ENCODE results near the gene MLXIP.

Gene MLXIP

GRCh38 chr12:122150127-122150681 lies 71.6 kb downstream of the MLXIP start:
- H2AFZ ChIP-seq (ENCODE audit: low read length): no peak overlapping the region
- no peak for DNase-seq
- no peaks in the 10 kb centered on the region for H4K20me1 ChIP-seq (ENCODE audit: insufficient read depth, low read length)
- H3K79me2 ChIP-seq (ENCODE audit: low read length): no peaks in the 10 kb centered on the region
- H3K9me2 ChIP-seq (replicated peaks; ENCODE audit: insufficient read depth, low read length): no peaks in the 10 kb centered on the region
- H3K9me3 ChIP-seq (replicated peaks; ENCODE audit: insufficient read depth, low read length): no peaks in the 10 kb centered on the region
- H3K9ac ChIP-seq (ENCODE audit: low read length): no peak overlapping the region
- H3K27ac ChIP-seq (ENCODE audit: low read length): no peak overlapping the region
- H3K36me3 ChIP-seq (replicated peaks; ENCODE audit: insufficient read depth, low read length): no peaks in the 10 kb centered on the region
- TF ChIP-seq, protein P1, sequence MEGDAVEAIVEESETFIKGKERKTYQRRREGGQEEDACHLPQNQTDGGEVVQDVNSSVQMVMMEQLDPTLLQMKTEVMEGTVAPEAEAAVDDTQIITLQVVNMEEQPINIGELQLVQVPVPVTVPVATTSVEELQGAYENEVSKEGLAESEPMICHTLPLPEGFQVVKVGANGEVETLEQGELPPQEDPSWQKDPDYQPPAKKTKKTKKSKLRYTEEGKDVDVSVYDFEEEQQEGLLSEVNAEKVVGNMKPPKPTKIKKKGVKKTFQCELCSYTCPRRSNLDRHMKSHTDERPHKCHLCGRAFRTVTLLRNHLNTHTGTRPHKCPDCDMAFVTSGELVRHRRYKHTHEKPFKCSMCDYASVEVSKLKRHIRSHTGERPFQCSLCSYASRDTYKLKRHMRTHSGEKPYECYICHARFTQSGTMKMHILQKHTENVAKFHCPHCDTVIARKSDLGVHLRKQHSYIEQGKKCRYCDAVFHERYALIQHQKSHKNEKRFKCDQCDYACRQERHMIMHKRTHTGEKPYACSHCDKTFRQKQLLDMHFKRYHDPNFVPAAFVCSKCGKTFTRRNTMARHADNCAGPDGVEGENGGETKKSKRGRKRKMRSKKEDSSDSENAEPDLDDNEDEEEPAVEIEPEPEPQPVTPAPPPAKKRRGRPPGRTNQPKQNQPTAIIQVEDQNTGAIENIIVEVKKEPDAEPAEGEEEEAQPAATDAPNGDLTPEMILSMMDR (IDR thresholded peaks at IDR 0.05; ENCODE audit: low read length): no peak
- no peak for TF ChIP-seq EZH2phosphoT487 (IDR thresholded peaks at IDR 0.05; ENCODE audit: low read length)
- no peak overlapping the region for H3K4me3 ChIP-seq (ENCODE audit: low read length)
- H3K4me2 ChIP-seq (ENCODE audit: low read depth, low read length): no peak overlapping the region
- H3K4me1 ChIP-seq (ENCODE audit: low read length): no peaks in the 10 kb centered on the region
- H3K27me3 ChIP-seq (replicated peaks; ENCODE audit: insufficient read depth, low read length): no peaks in the 10 kb centered on the region
- H3F3A ChIP-seq (ENCODE audit: insufficient read depth, low read length): no peaks in the 10 kb centered on the region

DNA sequence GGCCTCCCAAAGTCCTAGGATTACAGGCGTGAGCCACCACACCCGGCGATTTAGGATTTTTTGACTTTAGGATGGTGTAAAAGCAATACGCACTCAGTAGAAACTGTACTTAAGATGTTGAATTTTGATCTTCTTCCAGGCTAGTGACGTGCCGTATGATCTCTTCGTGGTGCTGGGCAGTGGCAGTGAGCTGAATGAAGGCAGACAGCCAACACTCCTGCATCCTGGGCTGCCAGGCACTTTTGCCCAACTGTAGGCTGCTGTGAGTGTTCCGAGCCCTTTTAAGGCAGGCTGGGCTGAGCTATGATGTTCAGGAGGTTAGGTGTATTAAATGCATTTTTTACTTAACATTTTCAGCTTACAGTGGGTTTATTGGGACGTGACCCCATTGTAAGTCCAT lies 74.2 kb downstream of the MLXIP start:
- Histone ChIP-seq H3K27ac (ENCODE audit: low read length) (no peak overlapping the region), H2AFZ (ENCODE audit: low read length) (no peak overlapping the region), H3K9ac (ENCODE audit: low read length) (no peak overlapping the region), H3K9me2 (replicated peaks; ENCODE audit: insufficient read depth, low read length) (no peaks in the 10 kb centered on the region), H3K4me2 (ENCODE audit: low read depth, low read length) (no peak overlapping the region), H3K4me1 (ENCODE audit: low read length) (no peaks in the 10 kb centered on the region), H3K4me3 (ENCODE audit: low read length) (no peak overlapping the region), H3K27me3 (replicated peaks; ENCODE audit: insufficient read depth, low read length) (no peaks in the 10 kb centered on the region), H3K79me2 (ENCODE audit: low read length) (no peaks in the 10 kb centered on the region), H3F3A (ENCODE audit: insufficient read depth, low read length) (no peaks in the 10 kb centered on the region), H4K20me1 (ENCODE audit: insufficient read depth, low read length) (no peaks in the 10 kb centered on the region), H3K9me3 (replicated peaks; ENCODE audit: insufficient read depth, low read length) (no peaks in the 10 kb centered on the region), H3K36me3 (replicated peaks; ENCODE audit: insufficient read depth, low read length) (no peaks in the 10 kb centered on the region)
- no peak for TF ChIP-seq EZH2phosphoT487 (IDR thresholded peaks at IDR 0.05; ENCODE audit: low read length)
- TF ChIP-seq, protein P1 (IDR thresholded peaks at IDR 0.05; ENCODE audit: low read length): no peak
- TF ChIP-seq EZH2 (optimal IDR thresholded peaks at IDR 0.05; ENCODE audit: low read depth, low read length): no peak
- DNase-seq: no peak

GRCh38 chr12:122155705-122156104 lies 77.1 kb downstream of the MLXIP start:
- TF ChIP-seq EZH2 (optimal IDR thresholded peaks at IDR 0.05; ENCODE audit: low read depth, low read length) (no peak), EZH2phosphoT487 (IDR thresholded peaks at IDR 0.05; ENCODE audit: low read length) (no peak)
- TF ChIP-seq, protein P1 (IDR thresholded peaks at IDR 0.05; ENCODE audit: low read length): no peak
- H3K36me3 ChIP-seq (replicated peaks; ENCODE audit: insufficient read depth, low read length): no peaks in the 10 kb centered on the region
- H3K9ac ChIP-seq (ENCODE audit: low read length): no peak overlapping the region
- H3K27ac ChIP-seq (ENCODE audit: low read length): no peak overlapping the region
- no peaks in the 10 kb centered on the region for H3K4me1 ChIP-seq (ENCODE audit: low read length)
- no peaks in the 10 kb centered on the region for H3K79me2 ChIP-seq (ENCODE audit: low read length)
- no peak for DNase-seq
- H3K9me2 ChIP-seq (replicated peaks; ENCODE audit: insufficient read depth, low read length): no peaks in the 10 kb centered on the region
- no peaks in the 10 kb centered on the region for H3K27me3 ChIP-seq (replicated peaks; ENCODE audit: insufficient read depth, low read length)
- H3K9me3 ChIP-seq (replicated peaks; ENCODE audit: insufficient read depth, low read length): no peaks in the 10 kb centered on the region
- no peaks in the 10 kb centered on the region for H4K20me1 ChIP-seq (ENCODE audit: insufficient read depth, low read length)
- no peaks in the 10 kb centered on the region for H3F3A ChIP-seq (ENCODE audit: insufficient read depth, low read length)
- H2AFZ ChIP-seq (ENCODE audit: low read length): no peak overlapping the region
- no peak overlapping the region for H3K4me2 ChIP-seq (ENCODE audit: low read depth, low read length)
- no peak overlapping the region for H3K4me3 ChIP-seq (ENCODE audit: low read length)

All from MM.1S (cell line).